K562 (cell line): ENCODE measurements around the gene TXN2. TPM values are rescaled to one million over a fixed set of nuclear protein-coding genes. Genes with fewer than 3 reads are reported as not detected.
A peak's percentile ranks its signal among the peaks of the same experiment; 100 is the strongest.

Experiments
- BACH1 ChIP-seq: fragments of 200-800 bp; sonication (Bioruptor generic); IDR thresholded peaks from 2 replicates; pipeline ENCODE4 v1.6.1; 2016; ENCODE audit warnings: missing genetic modification characterization, missing compliant biosample characterization
- C11orf30 ChIP-seq: fragments of 450-650 bp; IDR thresholded peaks from 2 replicates; pipeline ENCODE4 v1.6.1; 2016; ENCODE audit warnings: low read depth, mild to moderate bottlenecking
- CAMTA2 ChIP-seq: fragments of 250-450 bp; sonication (Bioruptor Pico); conservative IDR thresholded peaks from 2 replicates; pipeline ENCODE4 v1.5.1; 2022
- CEBPB ChIP-seq: fragments of 450-650 bp; IDR thresholded peaks from 2 replicates; pipeline ENCODE4 v1.6.1; 2016; ENCODE audit warnings: missing genetic modification characterization, missing compliant biosample characterization
- EHMT2 ChIP-seq: fragments of 450-650 bp; IDR thresholded peaks from 2 replicates; pipeline ENCODE4 v1.6.1; 2018; ENCODE audit warnings: antibody characterized with exemption
- EZH2 ChIP-seq: IDR thresholded peaks from 2 replicates; pipeline ENCODE4 v1.6.1; 2012; ENCODE audit warnings: low read depth, mild to moderate bottlenecking, inconsistent platforms, low read length, borderline replicate concordance
- GTF2E2 ChIP-seq: fragments of 200-800 bp; sonication (Bioruptor generic); IDR thresholded peaks from 2 replicates; pipeline ENCODE4 v1.6.1; 2016; ENCODE audit warnings: missing genetic modification characterization, missing compliant biosample characterization
- HDGF ChIP-seq: fragments of 450-650 bp; IDR thresholded peaks from 2 replicates; pipeline ENCODE4 v1.6.1; 2016
- MLX ChIP-seq, 2 experiments: fragments of 450-650 bp in 1 of 2; sonication (generic) in 1 of 2; formaldehyde crosslinking; conservative IDR thresholded peaks; 2 replicates each; pipeline versions ENCODE4 v1.4.0 to v1.8.1; 2020 to 2022; ENCODE audit warnings: mild to moderate bottlenecking in 1 of 2, missing genetic modification reagents in 1 of 2
- NCOA2 ChIP-seq, 2 experiments: fragments of 450-650 bp; IDR thresholded peaks; 2 replicates each; pipeline ENCODE4 v1.6.1; 2018; ENCODE audit warnings: mild to moderate bottlenecking in 2 of 2, moderate library complexity in 1 of 2; ENCODE audit not compliant: partially characterized antibody in 2 of 2
- NFXL1 ChIP-seq: fragments of 450-650 bp; formaldehyde crosslinking; IDR thresholded peaks from 2 replicates; pipeline ENCODE4 v1.4.0; 2021; ENCODE audit warnings: mild to moderate bottlenecking
- PKNOX1 ChIP-seq: fragments of 450-650 bp; IDR thresholded peaks from 2 replicates; pipeline ENCODE4 v1.6.1; 2016
- SMARCB1 ChIP-seq: IDR thresholded peaks from 2 replicates; pipeline ENCODE4 v1.6.1; 2011; ENCODE audit warnings: improper control_type of control experiment, low read depth; ENCODE audit not compliant: insufficient read length
- ZNF316 ChIP-seq: fragments of 450-650 bp; IDR thresholded peaks from 2 replicates; pipeline ENCODE4 v1.6.1; 2016
- ZNF444 ChIP-seq: fragments of 250-450 bp; sonication (Bioruptor Pico); IDR thresholded peaks from 2 replicates; pipeline ENCODE4 v1.4.0; 2020; ENCODE audit warnings: mild to moderate bottlenecking, moderate library complexity
- ZNF511 ChIP-seq: sonication (generic); formaldehyde crosslinking; IDR thresholded peaks from 2 replicates; pipeline ENCODE4 v1.8.0; 2022; ENCODE audit warnings: mild to moderate bottlenecking, missing genetic modification reagents
- polyA plus RNA-seq, 8 experiments: library from polyadenylated mRNA; depleted of rRNA in 4 of 8; stranded (reverse) in 5 of 8; unstranded in 3 of 8; fragments of >200 nt; fragmentation: Nextera tagmentation in 2 of 8; fragmentation: Illumina TruSeq in 1 of 8; extraction: Ambion mirVana in 2 of 8; extraction: Trizol in 1 of 8; gene quantifications; 2 replicates each; pipeline versions ENCODE4 v1.2.1 to v1.2.3, GENCODE V29; 2011 to 2014; ENCODE audit warnings: inconsistent platforms in 1 of 8, missing spikeins in 1 of 8
- total RNA-seq, 7 experiments: library from RNA; depleted of rRNA in 6 of 7; stranded (reverse); fragments of >200 nt in 6 of 7; fragmentation: Illumina TruSeq in 2 of 7; extraction: Trizol in 2 of 7; gene quantifications; 2 replicates each; pipeline versions ENCODE4 v1.2.1 to v1.2.3, GENCODE V29; 2011 to 2021; ENCODE audit warnings: low replicate concordance in 1 of 7
- TF ChIP-seq, protein P1 (sequence below): fragments of 450-650 bp; formaldehyde crosslinking; IDR thresholded peaks from 2 replicates; pipeline ENCODE4 v1.4.0; 2020; ENCODE audit warnings: mild to moderate bottlenecking, moderate library complexity

TXN2 gene
- total and polyA plus RNA-seq, 9 of the 15 experiments (the other 6 are each of a cell fraction or from before 2014, with no cell fraction given): 48.5 to 399 (median 118) TPM

DNA sequence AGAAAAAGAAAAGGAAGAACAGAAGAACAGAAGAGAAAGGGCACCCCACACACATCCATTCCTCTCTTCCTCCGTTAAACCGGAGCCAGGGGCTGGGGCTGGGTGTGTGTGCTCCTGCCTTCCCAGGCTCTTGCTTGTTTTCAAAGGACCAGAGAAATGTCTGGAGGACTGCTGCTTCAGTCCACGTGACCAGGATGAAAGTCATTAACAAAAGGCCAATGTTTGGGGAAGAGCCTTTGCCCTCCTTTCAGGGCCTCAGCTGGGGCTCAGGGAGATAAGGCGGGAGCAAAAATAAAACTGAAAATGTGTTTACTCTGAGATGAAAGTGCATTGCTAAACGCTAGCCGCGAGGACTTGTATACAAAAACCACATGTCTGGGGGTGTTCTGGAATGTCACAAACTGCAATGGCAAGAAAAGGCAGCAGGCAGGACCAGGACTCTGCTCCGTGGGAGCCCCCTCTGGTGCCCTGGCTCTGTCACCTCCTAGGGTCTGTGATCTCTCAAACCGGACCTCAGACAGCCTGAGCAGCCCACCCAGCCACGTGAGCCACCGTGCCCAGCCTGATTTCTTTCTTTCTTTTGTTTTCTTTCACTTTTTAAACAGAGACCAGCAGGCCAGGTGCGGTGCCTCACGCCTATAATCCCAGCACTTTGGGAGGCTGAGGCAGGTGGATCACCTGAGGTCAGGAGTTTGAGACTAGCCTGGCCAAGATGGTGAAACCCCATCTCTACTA, 62.1 kb downstream of the TXN2 start (continued):
- no peak for TF ChIP-seq GTF2E2
- no peak for TF ChIP-seq CAMTA2 (CRISPR knock-in tag)
- TF ChIP-seq ZNF316: no peak
- no peak for TF ChIP-seq MLX (CRISPR knock-in tag; conservative IDR thresholded peaks at IDR 0.05)
- no peak for TF ChIP-seq BACH1 (tag)
- no peak for TF ChIP-seq NCOA2 (IDR thresholded peaks at IDR 0.05; ENCODE audit: partially characterized antibody in 2 of 2)
- TF ChIP-seq EHMT2: no peak
- no peak for TF ChIP-seq HDGF
- no peak for TF ChIP-seq C11orf30
- TF ChIP-seq CEBPB (tag): peak; percentile 74
- TF ChIP-seq, protein P1, sequence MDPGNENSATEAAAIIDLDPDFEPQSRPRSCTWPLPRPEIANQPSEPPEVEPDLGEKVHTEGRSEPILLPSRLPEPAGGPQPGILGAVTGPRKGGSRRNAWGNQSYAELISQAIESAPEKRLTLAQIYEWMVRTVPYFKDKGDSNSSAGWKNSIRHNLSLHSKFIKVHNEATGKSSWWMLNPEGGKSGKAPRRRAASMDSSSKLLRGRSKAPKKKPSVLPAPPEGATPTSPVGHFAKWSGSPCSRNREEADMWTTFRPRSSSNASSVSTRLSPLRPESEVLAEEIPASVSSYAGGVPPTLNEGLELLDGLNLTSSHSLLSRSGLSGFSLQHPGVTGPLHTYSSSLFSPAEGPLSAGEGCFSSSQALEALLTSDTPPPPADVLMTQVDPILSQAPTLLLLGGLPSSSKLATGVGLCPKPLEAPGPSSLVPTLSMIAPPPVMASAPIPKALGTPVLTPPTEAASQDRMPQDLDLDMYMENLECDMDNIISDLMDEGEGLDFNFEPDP (CRISPR knock-in tag): no peak
- TF ChIP-seq ZNF444: no peak
- TF ChIP-seq PKNOX1: no peak
- TF ChIP-seq ZNF511 (CRISPR knock-in tag): no peak
- TF ChIP-seq EZH2: no peak
- no peak for TF ChIP-seq NFXL1
- TF ChIP-seq SMARCB1: no peak
